GM19328 (cell line): ENCODE data around the gene RYR3.
"Not testable (repeated sequence)": the region's sequence is repeated elsewhere in the genome, so short reads cannot be mapped to it uniquely, and the experiment has no call there.

Source experiments
- ATAC-seq: cut with Tn5 transposase; IDR thresholded peaks from one replicate; pipeline ENCODE4 v1.9.1; 2021; ENCODE audit warnings: mild to moderate bottlenecking, moderate library complexity; ENCODE audit not compliant: unreplicated experiment

Gene RYR3

GRCh38 chr15:33565094-33565493, 254.3 kb downstream of the RYR3 start:
- no peak for ATAC-seq

DNA sequence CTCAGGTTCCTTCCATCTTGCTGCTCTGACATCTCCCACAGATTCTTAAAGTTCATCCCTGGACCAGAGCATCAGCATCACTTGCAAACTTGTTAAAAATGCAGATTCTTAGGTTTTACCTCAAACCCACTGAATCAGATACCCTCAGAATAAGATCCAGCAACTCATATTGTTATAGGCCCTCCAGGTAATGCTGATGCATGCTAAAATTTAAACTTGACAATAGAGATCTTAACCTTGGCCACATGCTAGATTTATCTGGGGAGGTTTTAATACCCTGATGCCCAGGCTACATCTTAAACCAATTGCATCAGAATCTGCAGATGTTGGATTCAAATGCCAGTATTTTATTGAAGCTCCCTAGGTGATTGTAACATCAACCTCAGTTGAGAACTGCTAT, 256.9 kb downstream of the RYR3 start:
- no peak for ATAC-seq

DNA sequence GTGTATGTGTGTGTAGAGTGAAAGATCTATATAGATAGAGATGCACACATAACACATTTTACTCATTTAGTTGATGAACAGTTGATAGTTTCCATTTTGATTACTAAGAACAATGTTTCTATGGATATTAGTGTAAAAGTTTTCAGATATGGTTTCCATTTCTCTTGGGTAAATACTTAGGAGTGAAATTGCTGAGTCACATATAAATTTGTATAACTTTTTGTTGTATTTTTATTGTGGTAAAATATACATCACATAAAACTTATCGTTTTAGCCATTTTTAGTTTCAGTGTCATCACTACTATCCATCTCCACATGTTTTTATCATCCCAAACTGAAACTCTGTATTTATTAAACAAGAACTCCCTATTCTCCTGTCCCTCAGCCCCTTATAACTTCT, 258.3 kb downstream of the RYR3 start:
- ATAC-seq = no peak

GRCh38 chr15:33577911-33578310, 267.1 kb downstream of the RYR3 start:
- ATAC-seq = not testable (repeated sequence)

DNA sequence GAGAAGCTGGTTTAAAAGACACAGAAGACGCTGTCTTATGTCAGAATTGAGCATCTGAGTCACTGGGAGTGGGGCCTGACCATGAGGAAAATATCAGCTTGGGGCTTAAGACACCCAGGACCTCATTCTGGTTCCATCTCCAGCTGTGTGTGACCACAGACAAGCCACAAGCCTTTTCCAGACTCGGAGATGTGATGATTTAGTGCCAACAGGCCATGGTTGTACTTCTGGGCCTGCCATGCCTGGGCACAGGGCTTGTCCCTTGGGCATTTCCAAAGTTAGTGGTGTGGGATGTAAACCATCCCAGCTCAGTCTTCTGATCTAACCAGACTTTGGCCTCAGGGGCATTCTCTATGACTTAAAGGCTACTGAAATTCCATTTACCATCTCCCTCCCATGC, 269.8 kb downstream of the RYR3 start:
- no peak for ATAC-seq

GRCh38 chr15:33581032-33581431, 270.3 kb downstream of the RYR3 start:
- ATAC-seq = no peak

DNA sequence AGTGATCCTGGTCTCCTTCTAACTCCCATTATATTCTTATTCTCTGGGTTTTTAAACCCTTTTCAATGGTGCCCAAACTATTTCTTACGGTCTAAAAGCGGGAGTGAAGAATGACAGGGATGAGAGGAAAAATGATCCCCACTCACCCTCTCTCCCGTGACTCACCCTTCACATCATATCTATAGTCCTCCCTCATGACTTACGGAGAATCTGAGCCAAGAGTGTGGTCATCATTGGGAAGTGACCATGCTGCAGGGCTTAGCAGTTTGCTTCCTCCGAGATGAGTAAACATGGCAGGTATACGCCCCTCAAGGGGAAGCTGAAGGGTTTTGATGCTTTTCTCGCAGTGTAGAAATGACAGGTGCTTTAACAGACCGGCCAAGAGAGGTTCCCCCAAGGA, 274.0 kb downstream of the RYR3 start:
- ATAC-seq = no peak

DNA sequence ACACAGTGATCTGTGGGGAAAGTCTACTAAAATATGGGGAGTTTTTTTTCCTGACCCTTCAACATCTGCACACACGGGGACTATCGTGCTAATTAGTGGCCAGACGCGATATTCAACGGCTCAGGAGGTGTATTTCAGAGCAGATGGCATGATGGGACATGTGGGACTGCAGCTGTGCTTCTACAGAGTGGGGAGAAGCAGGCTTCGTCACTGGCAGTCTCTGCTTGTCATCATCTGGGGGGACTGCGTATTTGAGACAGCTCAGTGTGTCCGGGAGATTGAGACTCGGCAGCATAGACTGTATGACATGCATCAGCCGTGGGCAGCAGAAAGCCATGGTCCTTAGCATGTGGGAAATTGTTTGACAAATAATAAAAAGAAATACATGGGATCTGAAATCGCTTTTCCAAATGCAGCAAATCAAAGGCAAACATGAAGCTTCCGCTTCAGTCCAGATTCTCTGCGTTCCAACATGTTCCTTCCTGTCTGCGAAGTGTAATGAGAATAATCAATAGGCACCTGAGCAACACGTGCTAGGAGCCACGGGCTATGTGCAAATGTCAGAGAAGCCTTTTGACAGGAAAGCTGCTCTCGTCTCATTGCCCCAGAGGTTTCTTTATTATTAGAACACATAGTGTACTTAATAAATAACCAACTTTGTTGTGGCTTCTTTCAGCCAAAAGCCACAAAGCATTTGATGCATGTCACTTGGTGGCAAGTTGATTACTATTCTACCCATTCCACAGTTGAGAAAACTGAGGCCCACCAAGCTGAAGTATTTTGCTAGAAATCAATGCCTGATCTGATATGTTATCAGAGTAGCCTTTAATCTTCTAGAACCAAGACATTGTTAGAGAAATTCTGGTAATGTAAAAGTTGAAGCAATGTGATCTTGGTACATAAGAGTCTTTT, 276.3 kb downstream of the RYR3 start:
- no peak for ATAC-seq

DNA sequence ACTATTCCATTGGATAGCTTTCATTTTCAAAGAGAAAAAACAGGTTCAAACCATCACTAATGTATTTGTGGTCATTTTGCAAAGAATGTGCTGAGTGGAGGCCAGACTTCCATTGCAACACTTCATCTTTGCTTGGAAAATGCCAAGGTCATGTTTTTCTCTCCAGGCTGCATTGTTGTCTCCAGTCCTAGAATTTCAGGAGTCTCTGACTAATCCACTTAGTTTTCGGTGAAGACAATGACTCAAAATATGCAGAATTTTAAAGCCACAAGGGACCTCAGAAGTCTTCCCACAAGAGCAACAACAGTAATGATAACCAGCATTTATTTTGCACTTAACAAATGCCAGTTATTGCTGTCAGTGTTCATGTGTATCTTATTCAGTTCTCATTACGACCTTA, 277.0 kb downstream of the RYR3 start:
- no peak for ATAC-seq

- ATAC-seq = no peak
Observed at GRCh38 chr15:33592864-33593263, 282.1 kb downstream of the RYR3 start.

DNA sequence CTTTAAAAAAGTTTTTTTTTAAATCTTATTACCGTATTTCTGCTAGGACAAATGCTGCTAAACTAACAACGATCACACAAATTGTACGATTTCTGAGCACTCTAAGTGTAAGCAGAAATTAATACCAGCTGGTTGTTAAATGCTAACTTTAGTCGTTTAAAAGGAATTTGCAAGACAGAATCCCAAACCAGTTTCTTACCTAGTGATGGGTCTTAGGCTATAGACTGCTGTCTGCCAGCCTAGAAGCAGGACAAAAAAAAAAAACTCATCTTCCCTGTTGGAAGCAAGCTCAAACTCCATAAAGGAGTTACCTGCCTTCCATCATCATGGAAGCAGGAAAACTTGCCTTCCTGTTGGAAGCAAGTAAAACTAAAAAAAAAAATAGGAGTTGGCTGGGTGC, 287.6 kb downstream of the RYR3 start:
- ATAC-seq = not testable (repeated sequence)

- ATAC-seq = no peak
Observed at GRCh38 chr15:33600212-33600611, 289.4 kb downstream of the RYR3 start.

DNA sequence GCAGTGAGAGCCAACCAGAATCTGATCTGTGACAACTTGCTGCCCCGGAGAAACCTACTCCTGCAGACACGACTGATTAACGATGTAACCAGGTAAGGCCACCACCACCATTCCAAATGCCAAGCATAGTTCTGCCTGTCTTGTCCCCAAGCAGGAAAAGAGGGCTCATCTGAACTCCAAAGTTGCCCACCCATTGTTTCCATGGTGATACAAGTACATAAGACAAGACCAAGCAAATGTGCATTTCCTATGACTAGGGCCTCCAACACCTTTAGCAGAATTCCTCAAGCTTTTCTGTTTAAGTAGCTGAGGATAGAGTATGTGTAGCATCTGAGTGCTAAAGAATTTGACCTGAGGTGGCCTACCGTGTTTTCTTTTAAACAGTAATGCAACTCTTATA, 290.7 kb downstream of the RYR3 start:
- no peak for ATAC-seq

DNA sequence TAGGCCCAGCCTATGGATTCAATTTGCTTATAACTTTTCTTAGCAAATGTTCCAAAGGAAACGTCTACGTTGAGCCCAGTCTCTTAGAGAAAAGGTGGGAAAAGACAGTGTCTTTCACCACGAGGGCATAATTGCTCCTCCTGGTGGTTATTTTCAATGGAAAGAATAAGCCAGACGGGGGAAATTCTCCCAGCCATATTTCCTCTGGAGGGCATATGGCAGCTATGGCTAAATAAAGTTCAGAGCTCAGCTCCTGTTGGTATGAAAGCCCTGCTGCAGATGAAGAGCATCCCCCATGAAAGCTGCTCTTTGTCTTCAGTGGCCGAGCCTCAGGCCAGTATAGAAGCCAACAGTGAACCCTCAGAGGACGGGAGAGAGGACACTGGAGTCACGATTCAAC, 297.9 kb downstream of the RYR3 start:
- ATAC-seq = no peak

DNA sequence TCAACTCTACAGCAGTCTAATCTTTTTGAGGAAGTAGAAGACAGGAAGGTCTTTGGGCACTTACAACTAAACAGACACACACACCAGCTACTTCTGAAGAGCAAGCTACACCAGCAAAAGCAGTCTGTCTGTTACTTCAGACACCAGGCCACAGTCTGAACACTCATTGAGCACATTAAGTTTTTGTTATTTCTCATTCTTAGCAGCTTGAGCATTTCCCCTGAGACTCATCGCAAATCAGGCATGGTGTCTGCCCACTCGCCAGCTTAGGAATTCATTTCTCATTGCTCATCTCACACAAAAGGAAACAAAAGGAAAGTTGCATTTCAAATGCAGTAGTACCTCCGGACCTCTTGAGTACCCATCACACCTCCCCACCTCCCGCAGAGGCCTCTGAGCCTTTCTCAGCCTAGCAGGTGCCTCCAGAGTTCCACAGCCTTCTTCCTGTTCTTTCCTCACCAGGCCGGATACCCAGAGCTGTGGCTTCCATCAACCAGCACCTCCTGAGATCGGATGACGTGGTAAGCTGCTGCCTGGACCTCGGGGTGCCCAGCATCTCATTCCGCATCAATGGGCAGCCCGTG, 302.0 kb downstream of the RYR3 start:
- no peak for ATAC-seq

- ATAC-seq = no peak
Observed at GRCh38 chr15:33616475-33616874, 305.7 kb downstream of the RYR3 start.

DNA sequence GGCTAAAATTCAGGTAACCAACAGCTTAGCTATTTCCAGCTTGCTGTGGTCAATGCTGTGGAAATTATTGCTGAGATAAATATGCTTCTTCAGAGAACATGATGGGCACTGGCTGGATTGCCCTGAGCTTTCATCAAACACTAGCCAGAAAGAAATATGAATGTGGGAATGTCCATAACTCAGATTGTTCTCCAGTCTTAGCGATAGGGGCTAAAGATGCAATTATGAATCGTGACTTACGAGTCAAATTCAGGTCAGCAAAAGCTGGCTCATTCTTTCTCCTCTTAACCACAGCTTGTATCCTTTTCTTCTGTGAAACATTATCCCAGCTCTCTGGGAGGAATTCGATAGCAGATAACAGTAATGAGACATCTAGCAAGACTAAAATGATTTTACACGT, 307.6 kb downstream of the RYR3 start:
- no peak for ATAC-seq

DNA sequence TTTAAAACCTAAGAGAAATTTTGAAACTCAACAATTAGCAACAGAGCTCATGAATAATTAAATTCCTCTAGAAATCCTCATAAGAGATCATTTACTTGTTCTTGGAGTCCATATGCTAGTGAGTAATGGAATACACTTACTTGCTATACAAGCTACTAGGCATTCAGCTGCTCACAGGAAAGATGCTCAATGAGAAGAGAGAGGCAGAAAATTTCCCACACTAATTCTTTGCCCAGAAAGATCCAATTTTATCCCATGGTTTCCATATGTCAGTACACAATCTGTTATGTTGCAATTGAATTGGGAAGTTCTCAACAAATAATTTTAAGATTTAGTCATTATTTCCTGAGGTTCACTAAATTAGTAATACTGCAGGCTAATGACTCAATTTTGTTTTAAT, 310.4 kb downstream of the RYR3 start:
- no peak for ATAC-seq

GRCh38 chr15:33623010-33623409, 312.2 kb downstream of the RYR3 start:
- ATAC-seq = no peak

GRCh38 chr15:33624439-33624838, 313.7 kb downstream of the RYR3 start:
- no peak for ATAC-seq

DNA sequence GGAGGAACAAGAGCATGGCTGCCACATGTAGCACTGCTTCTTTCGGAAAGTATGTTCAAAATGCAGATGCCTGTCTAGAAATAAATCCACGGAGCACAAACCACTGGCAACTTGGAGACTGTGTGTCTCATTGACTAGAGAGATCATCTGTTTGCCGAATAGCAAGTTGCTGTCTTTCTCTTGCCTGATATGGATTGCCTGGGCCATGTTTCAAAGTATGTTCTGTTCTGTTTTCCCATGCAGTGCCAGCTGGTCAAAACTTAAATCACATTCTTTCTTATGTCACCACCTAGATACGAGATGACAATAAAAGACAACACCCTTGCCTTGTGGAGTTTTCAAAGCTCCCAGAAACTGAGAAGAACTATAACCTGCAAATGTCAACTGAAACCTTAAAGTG, 318.9 kb downstream of the RYR3 start:
- no peak for ATAC-seq

DNA sequence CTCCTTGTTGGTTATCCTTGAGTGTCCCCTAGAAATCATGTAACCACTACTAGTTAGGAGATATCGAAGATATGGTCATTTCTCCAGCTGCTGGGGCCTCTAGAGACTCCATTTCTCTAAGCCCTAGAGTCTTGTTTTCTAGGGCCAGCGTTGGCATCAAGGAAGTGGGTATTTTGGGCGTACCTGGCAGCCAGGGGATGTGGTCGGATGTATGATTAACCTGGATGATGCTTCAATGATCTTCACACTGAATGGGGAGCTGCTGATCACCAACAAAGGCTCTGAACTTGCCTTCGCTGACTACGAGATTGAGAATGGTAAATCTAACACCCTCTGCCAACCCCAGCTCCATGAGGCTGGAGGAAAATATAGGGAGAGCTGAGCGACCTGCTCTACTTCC, 325.5 kb downstream of the RYR3 start:
- ATAC-seq = no peak

DNA sequence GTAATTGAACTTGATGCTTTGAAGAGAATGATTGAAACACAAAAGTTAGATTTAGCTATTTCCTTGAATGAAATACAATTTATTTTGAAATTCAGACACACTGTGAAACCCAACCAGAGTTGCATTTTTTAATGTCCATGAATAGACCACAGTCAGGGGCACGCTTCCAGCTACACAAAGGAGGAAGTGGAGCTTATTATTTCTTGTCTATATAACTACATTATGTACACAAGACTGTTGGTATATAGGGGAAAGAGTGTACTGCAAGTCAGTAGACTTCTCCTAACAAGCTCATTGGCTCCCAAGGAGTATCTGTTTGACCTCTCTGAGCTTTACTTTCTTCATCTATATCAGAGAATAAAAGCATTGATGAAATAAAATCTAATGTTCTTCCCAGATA, 326.2 kb downstream of the RYR3 start:
- no peak for ATAC-seq
